GM12878 (cell line): ENCODE results near the gene TMEM98.

ENCODE experiments used
- BACH1 ChIP-seq: fragments of 450-650 bp; IDR thresholded peaks from 2 replicates; pipeline ENCODE4 v1.6.1; 2017; ENCODE audit warnings: mild to moderate bottlenecking, borderline replicate concordance
- BRCA1 ChIP-seq: IDR thresholded peaks from 2 replicates; pipeline ENCODE4 v1.6.1; 2011; ENCODE audit warnings: low read depth, low read length, improper control_type of control experiment
- CBX3 ChIP-seq: fragments of 200-600 bp; sonication (generic); IDR thresholded peaks from 2 replicates; pipeline ENCODE4 v1.6.1; 2016; ENCODE audit warnings: low read depth, borderline replicate concordance
- EED ChIP-seq: sonication (generic); IDR thresholded peaks from 2 replicates; pipeline ENCODE4 v1.6.1; 2016; ENCODE audit warnings: antibody characterized with exemption, low read depth
- EP300 ChIP-seq, 2 experiments: fragments of 150-350 bp in 1 of 2; IDR thresholded peaks; 2 replicates each; pipeline ENCODE4 v1.6.1; 2011 to 2012; ENCODE audit warnings: low read depth in 2 of 2, low read length in 2 of 2, borderline replicate concordance in 1 of 2, improper control_type of control experiment in 1 of 2, inconsistent platforms in 1 of 2; ENCODE audit not compliant: control insufficient read depth in 1 of 2
- EZH2 ChIP-seq: IDR thresholded peaks from 2 replicates; pipeline ENCODE4 v1.6.1; 2012; ENCODE audit warnings: low read depth, mild to moderate bottlenecking, control low read depth, inconsistent platforms, low read length, borderline replicate concordance; ENCODE audit not compliant: control insufficient read depth
- HCFC1 ChIP-seq: fragments of 150-350 bp; IDR thresholded peaks from 2 replicates; pipeline ENCODE4 v1.6.1; 2014; ENCODE audit warnings: low read length
- HDAC6 ChIP-seq: fragments of 200-600 bp; sonication (generic); IDR thresholded peaks from one replicate; pipeline ENCODE4 v1.8.0; 2017; ENCODE audit warnings: antibody characterized with exemption; ENCODE audit not compliant: unreplicated experiment
- POLR2A ChIP-seq: IDR thresholded peaks from 2 replicates; pipeline ENCODE4 v1.6.1; 2011; ENCODE audit warnings: low read depth, mild to moderate bottlenecking, low read length
- RAD21 ChIP-seq: IDR thresholded peaks from 2 replicates; pipeline ENCODE4 v1.6.1; 2011; ENCODE audit warnings: mild to moderate bottlenecking, low read depth, low read length, moderate library complexity; ENCODE audit not compliant: insufficient read depth
- SIN3A ChIP-seq: IDR thresholded peaks from 2 replicates; pipeline ENCODE4 v1.6.1; 2012; ENCODE audit warnings: low read depth, low read length, improper control_type of control experiment
- TF ChIP-seq, protein P1 (sequence below), 3 experiments: IDR thresholded peaks in 2 of 3; conservative IDR thresholded peaks in 1 of 3; 2 replicates each; pipeline ENCODE4 v1.5.1; 2011; ENCODE audit warnings: low read depth in 3 of 3, low read length in 3 of 3, mild to moderate bottlenecking in 3 of 3, control low read depth in 2 of 3, moderate library complexity in 2 of 3, inconsistent platforms in 1 of 3, mixed read lengths in 1 of 3; ENCODE audit not compliant: control insufficient read depth in 2 of 3, insufficient read depth in 1 of 3; ENCODE audit errors: extremely low read depth in 1 of 3
- TF ChIP-seq, protein P2 (sequence below): fragments of 450-650 bp; formaldehyde crosslinking; IDR thresholded peaks from 2 replicates; pipeline ENCODE4 v1.4.0; 2022; ENCODE audit warnings: mild to moderate bottlenecking, moderate library complexity

DNA sequence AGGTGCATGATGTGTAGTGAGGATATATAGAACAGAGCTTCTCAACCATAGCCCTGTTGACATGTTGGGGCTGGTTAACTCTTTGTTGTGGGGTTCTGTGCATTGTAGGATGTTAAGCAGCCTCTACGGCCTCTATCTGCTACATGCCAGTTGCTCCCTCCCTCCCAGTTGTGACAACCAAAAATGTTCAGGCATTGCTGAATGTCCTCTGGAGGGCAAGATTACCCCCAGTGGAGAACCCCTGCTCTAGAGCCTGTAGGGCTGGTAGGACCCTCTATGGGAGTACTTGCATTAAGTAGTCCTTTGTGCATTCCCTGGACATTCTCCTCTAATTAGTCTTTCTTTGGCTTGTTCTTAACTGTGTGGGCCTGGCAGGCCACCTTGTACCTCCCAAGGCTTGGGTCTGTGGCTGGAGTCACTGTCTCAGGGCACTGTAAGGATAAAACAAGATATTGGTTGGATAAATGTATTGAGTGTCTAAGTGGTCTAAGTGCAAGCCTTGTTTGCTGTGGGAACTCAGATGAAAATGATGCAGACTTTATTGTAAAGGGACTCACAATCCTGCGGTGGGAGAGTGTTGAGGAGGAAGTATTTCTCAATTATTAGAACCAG, 31.2 kb upstream of the TMEM98 start:
- TF ChIP-seq, protein P1, sequence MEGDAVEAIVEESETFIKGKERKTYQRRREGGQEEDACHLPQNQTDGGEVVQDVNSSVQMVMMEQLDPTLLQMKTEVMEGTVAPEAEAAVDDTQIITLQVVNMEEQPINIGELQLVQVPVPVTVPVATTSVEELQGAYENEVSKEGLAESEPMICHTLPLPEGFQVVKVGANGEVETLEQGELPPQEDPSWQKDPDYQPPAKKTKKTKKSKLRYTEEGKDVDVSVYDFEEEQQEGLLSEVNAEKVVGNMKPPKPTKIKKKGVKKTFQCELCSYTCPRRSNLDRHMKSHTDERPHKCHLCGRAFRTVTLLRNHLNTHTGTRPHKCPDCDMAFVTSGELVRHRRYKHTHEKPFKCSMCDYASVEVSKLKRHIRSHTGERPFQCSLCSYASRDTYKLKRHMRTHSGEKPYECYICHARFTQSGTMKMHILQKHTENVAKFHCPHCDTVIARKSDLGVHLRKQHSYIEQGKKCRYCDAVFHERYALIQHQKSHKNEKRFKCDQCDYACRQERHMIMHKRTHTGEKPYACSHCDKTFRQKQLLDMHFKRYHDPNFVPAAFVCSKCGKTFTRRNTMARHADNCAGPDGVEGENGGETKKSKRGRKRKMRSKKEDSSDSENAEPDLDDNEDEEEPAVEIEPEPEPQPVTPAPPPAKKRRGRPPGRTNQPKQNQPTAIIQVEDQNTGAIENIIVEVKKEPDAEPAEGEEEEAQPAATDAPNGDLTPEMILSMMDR (IDR thresholded peaks at IDR 0.05 in 2 of 3, conservative IDR thresholded peaks at IDR 0.05 in 1 of 3; ENCODE audit: control insufficient read depth in 2 of 3, extremely low read depth in 1 of 3, insufficient read depth in 1 of 3, low read depth in 3 of 3, low read length in 3 of 3): no peak
- no peak for TF ChIP-seq POLR2A
- TF ChIP-seq BRCA1: no peak
- no peak for TF ChIP-seq SIN3A
- TF ChIP-seq, protein P2, sequence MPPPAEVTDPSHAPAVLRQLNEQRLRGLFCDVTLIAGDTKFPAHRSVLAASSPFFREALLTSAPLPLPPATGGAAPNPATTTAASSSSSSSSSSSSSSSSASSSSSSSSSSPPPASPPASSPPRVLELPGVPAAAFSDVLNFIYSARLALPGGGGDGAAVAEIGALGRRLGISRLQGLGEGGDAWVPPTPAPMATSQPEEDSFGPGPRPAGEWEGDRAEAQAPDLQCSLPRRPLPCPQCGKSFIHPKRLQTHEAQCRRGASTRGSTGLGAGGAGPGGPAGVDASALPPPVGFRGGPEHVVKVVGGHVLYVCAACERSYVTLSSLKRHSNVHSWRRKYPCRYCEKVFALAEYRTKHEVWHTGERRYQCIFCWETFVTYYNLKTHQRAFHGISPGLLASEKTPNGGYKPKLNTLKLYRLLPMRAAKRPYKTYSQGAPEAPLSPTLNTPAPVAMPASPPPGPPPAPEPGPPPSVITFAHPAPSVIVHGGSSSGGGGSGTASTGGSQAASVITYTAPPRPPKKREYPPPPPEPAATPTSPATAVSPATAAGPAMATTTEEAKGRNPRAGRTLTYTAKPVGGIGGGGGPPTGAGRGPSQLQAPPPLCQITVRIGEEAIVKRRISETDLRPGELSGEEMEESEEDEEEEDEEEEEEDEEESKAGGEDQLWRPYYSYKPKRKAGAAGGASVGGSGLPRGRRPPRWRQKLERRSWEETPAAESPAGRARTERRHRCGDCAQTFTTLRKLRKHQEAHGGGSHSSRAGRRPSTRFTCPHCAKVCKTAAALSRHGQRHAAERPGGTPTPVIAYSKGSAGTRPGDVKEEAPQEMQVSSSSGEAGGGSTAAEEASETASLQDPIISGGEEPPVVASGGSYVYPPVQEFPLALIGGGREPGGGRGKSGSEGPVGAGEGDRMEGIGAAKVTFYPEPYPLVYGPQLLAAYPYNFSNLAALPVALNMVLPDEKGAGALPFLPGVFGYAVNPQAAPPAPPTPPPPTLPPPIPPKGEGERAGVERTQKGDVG: no peak
- TF ChIP-seq EP300 (IDR thresholded peaks at IDR 0.05; ENCODE audit: borderline replicate concordance in 1 of 2, control insufficient read depth in 1 of 2, low read depth in 2 of 2, low read length in 2 of 2): no peak
- no peak for TF ChIP-seq EZH2
- TF ChIP-seq CBX3: no peak
- TF ChIP-seq HCFC1: no peak
- TF ChIP-seq EED: no peak
- no peak for TF ChIP-seq HDAC6
- TF ChIP-seq BACH1: no peak
- no peak for TF ChIP-seq RAD21
